GM23248 (cell line): ENCODE results near the gene HSD17B4.
"Not testable (repeated sequence)": the region's sequence is repeated elsewhere in the genome, so short reads cannot be mapped to it uniquely, and the experiment has no call there.

ENCODE experiments used
- EZH2 ChIP-seq: fragments of 200-600 bp; sonication (generic); IDR thresholded peaks from 2 replicates; pipeline ENCODE4 v1.6.1; 2018; ENCODE audit warnings: antibody characterized with exemption, mild to moderate bottlenecking; ENCODE audit not compliant: insufficient read depth, poor library complexity, severe bottlenecking
- EZH2phosphoT487 ChIP-seq: fragments of 200-600 bp; sonication (generic); IDR thresholded peaks from 2 replicates; pipeline ENCODE4 v1.6.1; 2018; ENCODE audit warnings: antibody characterized with exemption, moderate library complexity, mild to moderate bottlenecking, low read depth; ENCODE audit not compliant: insufficient read depth

GRCh38 chr5:119432674-119433237 lies 19.5 kb upstream of the HSD17B4 start:
- not testable (repeated sequence) for TF ChIP-seq EZH2, EZH2phosphoT487
